Activated CD8-positive, alpha-beta T cell treated with anti-CD3 and anti-CD28 coated beads, Interleukin-2, amount 10 ng/mL, durations not matched to agents 7 days and 5 days (primary cell): ENCODE data around the gene STK32B. TPM values are rescaled to one million over a fixed set of nuclear protein-coding genes. Genes with fewer than 3 reads are reported as not detected.

ENCODE experiments used
- ATAC-seq: fragments of 150-1000 bp; cut with Tn5 transposase; one replicate; pipeline ENCODE4 v1.10.0; 2021; ENCODE audit warnings: moderate library complexity
- CTCF ChIA-PET: fragments of 350-600 bp; sonication (Branson Sonifier 250); formaldehyde crosslinking; loops from one replicate; lab custom pipeline; 2021; ENCODE audit warnings: antibody characterized with exemption; lab: Charles Lee
- POLR2A ChIA-PET: fragments of 350-600 bp; sonication (Branson Sonifier 250); formaldehyde crosslinking; loops from one replicate; lab custom pipeline; 2021; ENCODE audit warnings: antibody characterized with exemption; lab: Charles Lee
- DNase-seq: peaks from one replicate; pipeline ENCODE4 v3.0.0-alpha.2; 2020
- H3K27ac Mint-ChIP-seq: one replicate; pipeline ENCODE4 v1.8.0; 2021; ENCODE audit warnings: mild to moderate bottlenecking, mixed read lengths
- H3K27me3 Mint-ChIP-seq: one replicate; pipeline ENCODE4 v1.8.0; 2021; ENCODE audit warnings: low read depth, mixed read lengths
- H3K36me3 Mint-ChIP-seq: one replicate; pipeline ENCODE4 v1.8.0; 2021; ENCODE audit warnings: low read depth, mixed read lengths
- H3K4me1 Mint-ChIP-seq: one replicate; pipeline ENCODE4 v1.8.0; 2021; ENCODE audit warnings: low read depth, mixed read lengths
- H3K4me3 Mint-ChIP-seq: one replicate; pipeline ENCODE4 v1.8.0; 2021; ENCODE audit warnings: mild to moderate bottlenecking, mixed read lengths
- H3K9me3 Mint-ChIP-seq: one replicate; pipeline ENCODE4 v1.8.0; 2022; ENCODE audit warnings: mixed read lengths; ENCODE audit not compliant: insufficient read depth
- total RNA-seq, 2 experiments: library from RNA; stranded (reverse); gene quantifications; one replicate each; pipeline ENCODE4 v1.2.3, GENCODE V29; 2021

Gene STK32B
- total RNA-seq, 2 experiments from 2014 or later, result not detected

GRCh38 chr4:5366009-5366386 is 314.7 kb downstream of the STK32B start:
- ATAC-seq, result no peak
- CTCF ChIA-PET, result no interaction called here
- H3K9me3 Mint-ChIP-seq, result no peaks in the 10 kb centered on the region
- DNase-seq, result no peak
- POLR2A ChIA-PET, result no interaction called here
- no peak overlapping the region for H3K4me3 Mint-ChIP-seq
- H3K27ac Mint-ChIP-seq, result no peak overlapping the region
- H3K4me1 Mint-ChIP-seq, result no peaks in the 10 kb centered on the region
- H3K27me3 Mint-ChIP-seq, result no peaks in the 10 kb centered on the region
- H3K36me3 Mint-ChIP-seq, result no peaks in the 10 kb centered on the region

- no peaks in the 10 kb centered on the region for H3K27me3 Mint-ChIP-seq
- no peaks in the 10 kb centered on the region for H3K9me3 Mint-ChIP-seq
- no peak for ATAC-seq
- CTCF ChIA-PET, result no interaction called here
- DNase-seq, result no peak
- POLR2A ChIA-PET, result no interaction called here
- no peak overlapping the region for H3K27ac Mint-ChIP-seq
- no peaks in the 10 kb centered on the region for H3K4me1 Mint-ChIP-seq
- no peak overlapping the region for H3K4me3 Mint-ChIP-seq
- H3K36me3 Mint-ChIP-seq, result no peaks in the 10 kb centered on the region
Measured at GRCh38 chr4:5366421-5366820, 315.1 kb downstream of the STK32B start.

DNA sequence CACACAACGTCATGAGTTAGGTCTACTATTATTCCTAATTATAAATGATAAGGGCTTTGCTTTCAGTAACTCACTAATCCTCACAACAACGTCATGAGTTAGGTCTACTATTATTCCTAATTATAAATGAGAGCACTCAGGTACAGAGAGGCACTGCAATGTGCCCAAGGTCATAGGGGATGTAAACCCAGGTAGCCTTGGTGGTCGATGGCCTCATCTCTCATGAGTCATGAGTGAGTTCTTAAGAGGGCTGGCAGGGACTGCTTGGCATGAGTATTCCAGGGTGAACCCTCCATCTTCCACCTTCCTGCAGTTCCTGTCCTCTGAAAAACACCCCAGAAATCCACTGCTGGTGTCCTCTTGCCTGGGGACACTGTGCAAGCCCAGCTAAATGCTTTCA is 317.1 kb downstream of the STK32B start:
- Mint-ChIP-seq H3K4me1 (no peaks in the 10 kb centered on the region), H3K9me3 (no peaks in the 10 kb centered on the region), H3K4me3 (no peak overlapping the region), H3K27me3 (no peaks in the 10 kb centered on the region), H3K27ac (no peak overlapping the region), H3K36me3 (no peaks in the 10 kb centered on the region)
- ATAC-seq (no peak), DNase-seq (no peak)
- POLR2A ChIA-PET, result no interaction called here
- CTCF ChIA-PET, result no interaction called here

GRCh38 chr4:5370286-5370685 is 319.0 kb downstream of the STK32B start:
- no peak overlapping the region for H3K4me3 Mint-ChIP-seq
- no peaks in the 10 kb centered on the region for H3K4me1 Mint-ChIP-seq
- ChIA-PET CTCF (no interaction called here), POLR2A (no interaction called here)
- no peaks in the 10 kb centered on the region for H3K9me3 Mint-ChIP-seq
- H3K27me3 Mint-ChIP-seq, result no peaks in the 10 kb centered on the region
- no peak overlapping the region for H3K27ac Mint-ChIP-seq
- ATAC-seq (no peak), DNase-seq (no peak)
- H3K36me3 Mint-ChIP-seq, result no peaks in the 10 kb centered on the region

DNA sequence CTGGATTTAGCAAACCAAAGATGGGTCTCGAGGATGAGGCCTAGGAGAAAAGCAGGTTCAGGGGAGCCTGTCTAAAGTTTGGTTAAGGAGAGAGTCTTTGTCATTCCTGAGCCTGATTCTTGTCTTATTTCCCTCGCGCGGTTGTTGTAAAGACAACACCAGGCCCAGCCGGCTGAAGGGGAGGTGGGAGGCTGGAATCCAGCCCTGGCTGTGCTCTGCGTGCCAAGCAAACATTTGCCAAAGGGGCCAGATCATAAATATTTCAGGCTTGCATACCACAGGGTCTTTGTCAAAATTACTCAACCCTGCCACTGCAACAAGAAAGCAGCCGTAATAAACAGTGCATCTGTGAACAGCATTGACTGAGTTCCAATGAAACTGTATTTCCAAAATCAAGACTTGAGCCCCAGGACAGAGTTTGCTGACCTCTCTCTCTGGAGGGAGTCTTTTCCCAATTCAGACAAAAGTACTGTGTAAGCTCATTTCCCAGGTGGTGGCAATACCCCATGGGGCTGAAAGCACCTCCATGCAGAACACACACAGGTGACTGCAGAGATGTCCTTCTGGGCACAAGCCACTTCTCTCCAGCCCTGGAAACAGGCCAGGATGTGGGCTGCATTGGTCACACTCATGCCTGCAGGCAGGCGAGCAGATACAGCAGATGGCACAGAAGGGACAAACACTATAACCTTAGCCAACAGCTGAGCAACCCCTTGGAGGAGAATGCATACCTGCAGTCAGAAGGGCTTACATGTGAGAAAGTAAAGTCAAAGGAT is 320.3 kb downstream of the STK32B start:
- no peak for ATAC-seq
- ChIA-PET CTCF (no interaction called here), POLR2A (no interaction called here)
- Mint-ChIP-seq H3K4me3 (no peak overlapping the region), H3K9me3 (no peaks in the 10 kb centered on the region), H3K4me1 (no peaks in the 10 kb centered on the region), H3K27me3 (no peaks in the 10 kb centered on the region), H3K36me3 (no peaks in the 10 kb centered on the region), H3K27ac (no peak overlapping the region)
- no peak for DNase-seq

GRCh38 chr4:5372198-5372597 is 320.9 kb downstream of the STK32B start:
- no peaks in the 10 kb centered on the region for H3K36me3 Mint-ChIP-seq
- no peaks in the 10 kb centered on the region for H3K27me3 Mint-ChIP-seq
- no peak for DNase-seq
- no peak for ATAC-seq
- POLR2A ChIA-PET, result no interaction called here
- H3K4me3 Mint-ChIP-seq, result no peak overlapping the region
- no peaks in the 10 kb centered on the region for H3K4me1 Mint-ChIP-seq
- CTCF ChIA-PET, result no interaction called here
- H3K9me3 Mint-ChIP-seq, result peaks cover 5% of the 10 kb centered on the region
- H3K27ac Mint-ChIP-seq, result no peak overlapping the region

GRCh38 chr4:5373327-5373726 is 322.0 kb downstream of the STK32B start:
- Mint-ChIP-seq H3K27me3 (no peaks in the 10 kb centered on the region), H3K27ac (no peak overlapping the region), H3K4me3 (no peak overlapping the region), H3K4me1 (no peaks in the 10 kb centered on the region), H3K9me3 (peaks cover 8% of the 10 kb centered on the region), H3K36me3 (no peaks in the 10 kb centered on the region)
- CTCF ChIA-PET, result no interaction called here
- no peak for ATAC-seq
- no peak for DNase-seq
- POLR2A ChIA-PET, result no interaction called here

DNA sequence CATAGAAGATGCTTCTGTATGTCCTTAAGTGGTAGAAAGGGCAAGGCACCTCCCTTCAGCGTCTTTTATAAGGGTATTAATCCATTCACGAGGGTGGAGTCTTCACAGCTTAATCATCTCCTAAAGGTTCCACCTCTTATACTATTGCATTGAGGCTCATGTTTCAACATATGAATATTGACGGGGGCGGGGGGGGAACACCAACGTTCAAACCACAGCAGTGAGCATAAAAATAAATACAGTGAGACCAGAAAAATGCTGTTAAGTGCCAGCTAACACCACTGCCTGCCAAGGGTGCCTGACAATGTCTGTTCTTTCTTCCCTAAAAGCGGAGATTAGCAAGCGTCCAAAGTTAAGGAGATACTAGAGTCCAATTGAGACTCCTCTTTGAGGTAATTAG is 323.3 kb downstream of the STK32B start:
- ATAC-seq (no peak), DNase-seq (no peak)
- ChIA-PET CTCF (no interaction called here), POLR2A (no interaction called here)
- H3K4me1 Mint-ChIP-seq, result no peaks in the 10 kb centered on the region
- no peaks in the 10 kb centered on the region for H3K36me3 Mint-ChIP-seq
- no peaks in the 10 kb centered on the region for H3K27me3 Mint-ChIP-seq
- no peak overlapping the region for H3K27ac Mint-ChIP-seq
- H3K9me3 Mint-ChIP-seq, result peaks cover 8% of the 10 kb centered on the region
- no peak overlapping the region for H3K4me3 Mint-ChIP-seq

GRCh38 chr4:5374994-5375393 is 323.7 kb downstream of the STK32B start:
- H3K36me3 Mint-ChIP-seq, result no peaks in the 10 kb centered on the region
- H3K4me1 Mint-ChIP-seq, result no peaks in the 10 kb centered on the region
- DNase-seq (no peak), ATAC-seq (no peak)
- no peaks in the 10 kb centered on the region for H3K27me3 Mint-ChIP-seq
- H3K27ac Mint-ChIP-seq, result no peak overlapping the region
- CTCF ChIA-PET, result no interaction called here
- peaks cover 8% of the 10 kb centered on the region for H3K9me3 Mint-ChIP-seq
- POLR2A ChIA-PET, result no interaction called here
- H3K4me3 Mint-ChIP-seq, result no peak overlapping the region

DNA sequence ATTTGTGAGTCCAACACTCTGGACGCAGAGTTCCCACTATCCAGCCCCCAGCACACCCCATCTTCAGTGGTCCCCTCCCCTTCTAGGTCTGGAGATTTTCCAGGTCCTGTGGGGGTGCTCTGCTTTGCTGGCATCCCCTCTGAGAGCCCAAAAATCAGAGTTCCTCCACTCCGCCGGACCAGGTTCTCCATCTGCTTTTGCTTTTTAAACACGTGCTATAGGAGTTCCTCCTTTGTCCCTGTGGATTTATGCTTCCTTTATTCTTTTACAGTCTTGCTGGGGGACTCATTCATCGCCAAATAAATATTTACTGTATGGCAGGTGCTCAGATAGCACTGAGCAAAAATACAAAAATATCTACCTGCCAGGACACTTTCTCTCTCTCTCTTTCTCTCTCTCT is 324.7 kb downstream of the STK32B start:
- H3K36me3 Mint-ChIP-seq, result no peaks in the 10 kb centered on the region
- H3K4me3 Mint-ChIP-seq, result no peak overlapping the region
- no peaks in the 10 kb centered on the region for H3K27me3 Mint-ChIP-seq
- H3K9me3 Mint-ChIP-seq, result peaks cover 8% of the 10 kb centered on the region
- H3K4me1 Mint-ChIP-seq, result no peaks in the 10 kb centered on the region
- no peak overlapping the region for H3K27ac Mint-ChIP-seq
- POLR2A ChIA-PET, result no interaction called here
- ATAC-seq (no peak), DNase-seq (no peak)
- CTCF ChIA-PET, result no interaction called here

- H3K4me3 Mint-ChIP-seq, result no peak overlapping the region
- DNase-seq (no peak), ATAC-seq (no peak)
- POLR2A ChIA-PET, result no interaction called here
- no peaks in the 10 kb centered on the region for H3K36me3 Mint-ChIP-seq
- no peaks in the 10 kb centered on the region for H3K4me1 Mint-ChIP-seq
- no peaks in the 10 kb centered on the region for H3K27me3 Mint-ChIP-seq
- H3K27ac Mint-ChIP-seq, result no peak overlapping the region
- peaks cover 8% of the 10 kb centered on the region for H3K9me3 Mint-ChIP-seq
- CTCF ChIA-PET, result no interaction called here
Measured at GRCh38 chr4:5378002-5378401, 326.7 kb downstream of the STK32B start.

GRCh38 chr4:5379895-5380294 is 328.6 kb downstream of the STK32B start:
- POLR2A ChIA-PET, result no interaction called here
- CTCF ChIA-PET, result no interaction called here
- H3K36me3 Mint-ChIP-seq, result no peaks in the 10 kb centered on the region
- no peak for ATAC-seq
- H3K27me3 Mint-ChIP-seq, result no peaks in the 10 kb centered on the region
- H3K27ac Mint-ChIP-seq, result no peak overlapping the region
- no peak overlapping the region for H3K4me3 Mint-ChIP-seq
- DNase-seq, result no peak
- no peaks in the 10 kb centered on the region for H3K4me1 Mint-ChIP-seq
- H3K9me3 Mint-ChIP-seq, result peaks cover 8% of the 10 kb centered on the region

DNA sequence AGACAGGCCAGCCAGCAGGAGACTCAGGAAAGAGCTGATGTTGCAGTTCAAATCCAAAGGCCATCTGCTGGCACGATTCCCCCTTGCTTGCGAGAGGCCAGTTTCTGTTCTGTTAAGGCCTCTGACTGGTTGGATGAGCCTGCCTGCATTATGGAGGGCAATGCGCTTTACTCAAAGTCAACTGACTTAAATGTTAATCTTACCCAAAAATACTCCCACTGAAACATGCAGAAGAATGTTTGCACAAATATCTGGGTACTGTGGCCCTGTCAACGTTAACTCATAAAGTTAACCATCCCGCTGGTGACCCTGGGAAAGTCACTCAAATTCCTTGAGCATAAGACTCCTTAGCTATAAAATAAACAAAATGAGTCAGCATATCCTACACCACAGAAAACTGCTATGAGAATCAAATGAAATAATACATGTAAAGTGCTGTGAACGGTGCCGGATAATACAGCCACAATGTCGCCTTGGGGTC is 330.7 kb downstream of the STK32B start:
- ATAC-seq, result no peak
- CTCF ChIA-PET, result no interaction called here
- POLR2A ChIA-PET, result no interaction called here

More for the DNA sequence above, 330.7 kb downstream of the STK32B start:
- Mint-ChIP-seq H3K9me3 (peaks cover 5% of the 10 kb centered on the region), H3K4me3 (no peak overlapping the region), H3K27ac (no peak overlapping the region), H3K36me3 (no peaks in the 10 kb centered on the region), H3K4me1 (no peaks in the 10 kb centered on the region), H3K27me3 (no peaks in the 10 kb centered on the region)
- DNase-seq, result no peak
